GM19328 (cell line): ENCODE measurements around the gene STXBP3.

Experiments
- ATAC-seq: cut with Tn5 transposase; IDR thresholded peaks from one replicate; pipeline ENCODE4 v1.9.1; 2021; ENCODE audit warnings: mild to moderate bottlenecking, moderate library complexity; ENCODE audit not compliant: unreplicated experiment

The STXBP3 gene

DNA sequence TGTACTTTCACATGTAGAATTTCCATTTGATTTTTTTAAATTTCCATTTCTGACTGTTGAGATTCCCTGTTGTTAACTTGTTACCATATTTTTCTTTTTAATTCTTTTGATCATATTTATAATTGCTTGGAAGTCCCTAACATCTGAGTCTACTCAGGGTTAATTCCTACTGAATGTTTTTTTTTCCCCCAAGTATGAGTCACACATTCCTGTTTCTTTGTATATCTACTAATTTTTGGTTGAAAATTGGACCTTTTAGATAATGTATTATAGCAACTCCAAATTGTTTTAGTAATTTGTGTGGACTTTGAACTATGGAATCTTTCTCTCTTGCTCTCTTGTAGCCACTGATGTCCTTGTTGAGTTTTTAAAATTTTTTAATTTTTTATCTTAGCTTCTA, 54.6 kb downstream of the STXBP3 start:
- no peak for ATAC-seq

DNA sequence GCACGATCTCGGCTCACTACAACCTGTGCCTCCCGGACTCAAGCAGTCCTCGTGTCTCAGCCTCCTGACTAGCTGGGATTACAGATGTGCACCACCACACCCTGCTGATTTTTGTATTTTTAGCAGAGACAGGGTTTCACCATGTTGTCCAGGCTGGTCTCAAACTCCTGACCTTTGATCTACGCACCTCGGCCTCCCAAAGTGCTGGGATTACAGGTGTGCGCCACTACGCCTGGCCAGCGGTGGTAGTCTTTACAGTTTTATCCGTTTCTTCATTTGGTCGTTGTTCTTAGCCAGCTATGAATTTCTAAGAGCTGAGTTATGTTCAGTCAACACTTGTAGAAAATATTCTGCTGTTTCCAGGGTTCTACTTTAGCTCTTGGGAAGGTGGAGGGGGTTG, 57.1 kb downstream of the STXBP3 start:
- ATAC-seq, result no peak

DNA sequence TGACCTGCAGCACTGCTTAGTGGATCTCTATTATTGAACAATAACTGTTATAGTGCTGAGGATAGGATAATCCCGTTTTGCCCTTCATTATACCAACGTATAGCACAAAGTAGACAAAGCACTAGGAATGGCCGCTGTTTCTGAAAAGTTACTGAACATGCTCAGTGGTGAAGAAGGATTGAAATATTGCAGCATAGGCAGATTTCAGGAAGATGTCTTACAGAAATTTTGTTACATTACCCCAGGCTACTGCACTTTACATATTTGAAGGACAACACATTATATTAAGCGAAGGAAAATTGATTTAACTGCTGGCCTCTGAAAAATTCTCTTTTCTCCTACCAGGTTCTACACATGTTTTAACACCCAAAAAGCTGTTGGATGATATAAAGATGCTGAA, 62.0 kb downstream of the STXBP3 start:
- no peak for ATAC-seq

DNA sequence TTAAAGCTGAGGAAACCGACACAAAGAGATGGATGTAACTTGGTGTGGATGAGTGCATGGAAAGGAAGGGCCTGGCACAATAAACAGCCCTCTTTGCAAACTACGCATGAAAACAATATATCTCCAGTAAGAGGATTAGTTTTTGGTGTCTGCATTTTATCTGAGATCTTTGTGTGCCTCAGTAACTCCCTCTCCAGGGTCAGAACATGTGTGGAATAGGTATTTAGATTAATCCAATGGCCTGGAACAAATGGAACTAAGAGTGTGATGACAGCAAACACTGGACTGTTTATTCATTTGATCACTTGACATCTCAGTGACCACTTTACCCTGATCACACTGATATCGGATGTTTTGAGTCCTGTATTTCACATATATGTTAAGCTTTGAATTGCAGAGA, 65.1 kb downstream of the STXBP3 start:
- no peak for ATAC-seq

DNA sequence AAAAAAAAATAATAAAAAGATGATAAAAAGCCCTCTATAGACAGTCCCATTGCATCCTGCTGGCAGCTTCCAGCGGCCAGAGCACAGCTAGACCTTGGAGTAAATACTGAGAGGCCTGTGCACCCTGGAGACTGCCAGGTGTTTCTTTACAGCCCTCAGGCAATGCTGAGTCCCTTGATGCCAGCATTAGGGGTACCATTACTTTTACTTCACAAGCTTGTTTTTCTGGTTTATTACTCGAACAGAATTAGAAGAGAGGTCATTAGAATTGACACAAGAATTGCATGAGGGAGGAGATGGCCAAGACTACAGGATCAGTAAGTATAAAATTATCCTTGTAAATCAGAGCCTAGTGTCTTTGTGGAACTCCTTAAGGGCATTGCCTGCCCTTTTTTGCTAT, 66.9 kb downstream of the STXBP3 start:
- ATAC-seq, result no peak

DNA sequence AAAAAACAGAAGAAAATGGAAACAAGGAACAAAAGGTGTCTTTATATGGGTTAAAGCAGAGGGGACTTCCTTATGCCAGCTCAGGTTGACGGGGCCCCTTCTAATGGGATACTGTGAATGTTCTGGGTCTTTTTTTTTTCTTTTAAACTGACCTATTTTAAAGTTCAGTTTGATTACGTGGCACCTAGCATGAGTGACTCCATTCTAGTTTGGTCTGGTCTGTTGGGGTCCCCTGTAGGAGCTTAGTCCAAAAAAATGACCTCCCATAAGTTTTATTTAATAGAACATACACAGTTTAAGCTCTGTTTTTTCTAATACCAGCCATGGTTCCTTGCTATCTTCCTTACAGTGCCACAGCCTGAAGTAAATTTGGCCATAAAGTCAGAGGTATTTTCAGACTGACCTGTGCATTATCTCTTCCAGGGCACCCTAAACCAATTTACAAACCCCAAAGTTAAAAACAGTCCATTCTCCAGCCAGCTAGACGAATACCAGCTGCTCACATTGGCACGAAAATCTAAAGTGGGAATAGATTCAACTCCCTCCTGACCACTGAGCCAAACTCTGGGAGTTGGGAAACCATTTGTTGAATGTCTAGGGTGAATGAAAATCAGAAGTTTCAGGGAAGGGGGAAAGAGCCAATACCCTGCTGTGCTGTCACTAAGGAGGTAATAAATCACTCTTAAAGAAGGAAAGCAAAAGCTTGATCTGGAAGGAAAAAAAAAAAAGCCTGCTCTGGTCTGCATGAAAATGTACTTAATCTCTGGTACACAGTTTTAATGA, 68.1 kb downstream of the STXBP3 start:
- ATAC-seq, result no peak

DNA sequence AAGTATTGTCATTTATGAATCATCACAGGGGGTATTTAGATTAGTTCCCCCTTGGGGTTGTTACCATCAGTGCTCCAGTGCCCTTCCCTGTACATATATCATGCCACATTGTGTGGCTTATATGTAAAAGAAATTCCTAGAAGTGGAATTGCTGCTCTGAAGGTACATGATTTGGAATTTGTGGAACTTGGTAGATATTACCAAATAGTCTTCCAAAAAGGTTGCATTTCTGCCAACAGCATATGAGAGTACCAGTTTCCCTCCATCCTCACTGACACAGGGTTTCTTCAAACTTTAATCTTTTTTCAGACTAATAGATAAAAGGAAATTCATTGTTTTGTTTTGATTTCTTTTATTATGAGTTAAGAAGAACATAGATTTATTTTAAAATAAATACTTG, 69.1 kb downstream of the STXBP3 start:
- no peak for ATAC-seq

DNA sequence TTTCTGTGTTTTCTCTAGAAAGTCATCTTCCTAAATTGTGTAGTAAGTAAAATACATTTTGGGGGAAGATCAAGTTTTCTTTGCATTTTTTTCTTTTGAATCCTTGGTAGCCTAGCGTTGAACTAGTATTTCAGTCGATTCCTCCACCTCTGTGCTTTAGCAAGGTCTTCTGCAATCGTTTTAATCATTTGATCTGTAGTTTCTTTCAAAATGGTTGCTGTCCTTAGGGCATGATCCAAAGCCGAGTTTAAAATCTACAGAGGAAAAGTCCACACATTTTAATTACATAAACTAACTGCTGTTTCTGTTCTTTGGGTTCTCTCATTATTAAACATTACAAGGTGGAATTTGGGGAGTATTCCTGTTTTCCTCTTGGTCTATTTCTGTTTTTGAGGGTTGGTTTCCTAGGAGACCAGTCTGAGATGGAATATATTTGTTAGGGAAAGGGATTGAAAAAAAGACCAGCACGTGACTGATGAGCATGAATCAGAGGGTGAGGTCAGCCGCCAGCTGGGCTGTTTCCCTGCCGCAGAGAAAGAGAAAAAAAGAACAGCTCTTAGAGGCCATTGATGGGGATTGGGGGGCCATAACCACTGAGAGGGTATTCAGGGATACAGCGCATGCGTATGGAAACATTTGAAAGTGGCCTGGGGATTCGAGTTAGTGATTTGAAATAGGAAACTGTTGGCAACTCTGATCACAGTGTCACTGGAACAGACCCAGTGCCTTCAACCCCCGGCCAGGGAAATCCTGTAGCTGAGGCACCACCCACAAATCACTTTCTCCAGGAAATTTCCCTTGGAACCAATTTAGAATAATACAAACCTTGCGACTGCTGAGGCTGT, 69.8 kb downstream of the STXBP3 start:
- no peak for ATAC-seq

DNA sequence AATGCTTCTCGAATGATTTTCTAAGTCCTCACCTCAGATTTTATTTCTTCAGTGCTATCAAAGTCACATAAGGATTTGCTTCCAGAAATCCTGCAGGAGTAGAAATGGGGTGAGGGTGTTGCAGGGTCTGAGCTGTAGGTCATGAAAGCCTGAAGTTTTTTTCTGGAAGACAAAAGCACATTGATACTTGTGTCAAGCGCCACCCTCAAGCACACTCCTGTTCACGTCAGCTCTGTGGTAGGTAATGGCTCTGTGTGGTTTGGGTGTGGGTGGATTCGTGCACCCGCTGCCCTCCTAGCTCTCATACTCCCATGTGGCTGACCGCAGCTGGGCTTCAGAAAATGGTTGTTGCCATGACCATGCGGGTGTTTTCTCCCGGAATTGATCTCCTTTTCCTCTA, 70.5 kb downstream of the STXBP3 start:
- ATAC-seq, result no peak

DNA sequence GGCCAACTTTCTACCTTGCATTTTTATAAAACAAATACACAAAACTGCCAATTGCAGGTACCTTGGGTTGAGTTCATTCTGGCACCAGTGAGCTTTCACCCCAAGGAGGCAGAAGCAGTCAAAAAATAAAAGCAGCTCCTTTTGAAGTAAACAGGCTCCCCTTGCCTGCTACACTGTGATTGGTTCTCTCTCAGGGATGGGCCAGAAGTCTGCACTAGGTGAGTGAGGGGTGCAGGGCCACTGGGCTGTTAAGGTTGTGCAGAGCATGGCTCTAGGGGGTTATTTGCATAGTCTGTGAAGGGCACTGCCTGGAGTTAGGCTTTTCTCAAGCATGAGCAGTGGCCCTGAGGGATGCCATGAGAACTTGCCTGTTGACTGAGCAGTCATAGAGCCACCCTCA, 71.3 kb downstream of the STXBP3 start:
- ATAC-seq, result no peak

DNA sequence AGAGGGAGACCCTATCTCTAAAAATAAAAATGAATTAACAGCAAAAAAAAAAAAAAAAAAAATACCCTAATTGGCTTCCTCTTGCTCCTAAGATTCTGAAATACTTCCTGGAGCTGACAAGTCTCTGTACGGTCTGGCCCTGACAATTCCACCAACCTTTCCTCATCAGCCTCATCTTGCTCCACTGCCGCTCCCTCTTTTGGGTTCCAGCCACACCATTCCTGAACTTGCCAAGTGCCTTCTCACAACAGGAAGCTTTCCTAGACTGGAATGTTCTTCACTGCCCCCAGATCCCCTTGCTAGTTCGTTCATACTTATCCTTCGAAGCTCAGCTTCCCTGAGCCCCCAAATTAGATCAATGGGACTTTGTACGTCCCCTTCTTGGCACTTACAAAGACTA, 73.4 kb downstream of the STXBP3 start:
- ATAC-seq, result no peak

DNA sequence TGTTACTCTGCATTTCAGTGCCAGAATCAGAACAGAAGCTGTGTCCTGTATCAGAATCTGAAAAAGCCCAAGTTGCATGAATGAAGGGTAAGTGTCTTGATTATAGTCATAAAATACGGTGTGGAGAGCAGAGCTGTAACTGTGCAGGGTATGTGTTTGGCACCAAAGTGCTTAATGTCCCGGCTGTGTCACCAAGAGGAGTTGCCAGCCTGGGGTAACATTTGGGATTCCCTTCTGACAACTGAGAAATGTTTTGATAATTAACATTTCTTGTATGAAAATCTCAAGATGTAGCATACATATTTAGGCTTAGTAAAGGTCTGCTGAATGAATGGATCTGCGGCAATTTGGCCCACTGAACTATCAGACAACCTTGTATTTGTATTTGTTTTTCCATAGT, 77.2 kb downstream of the STXBP3 start:
- ATAC-seq, result no peak

DNA sequence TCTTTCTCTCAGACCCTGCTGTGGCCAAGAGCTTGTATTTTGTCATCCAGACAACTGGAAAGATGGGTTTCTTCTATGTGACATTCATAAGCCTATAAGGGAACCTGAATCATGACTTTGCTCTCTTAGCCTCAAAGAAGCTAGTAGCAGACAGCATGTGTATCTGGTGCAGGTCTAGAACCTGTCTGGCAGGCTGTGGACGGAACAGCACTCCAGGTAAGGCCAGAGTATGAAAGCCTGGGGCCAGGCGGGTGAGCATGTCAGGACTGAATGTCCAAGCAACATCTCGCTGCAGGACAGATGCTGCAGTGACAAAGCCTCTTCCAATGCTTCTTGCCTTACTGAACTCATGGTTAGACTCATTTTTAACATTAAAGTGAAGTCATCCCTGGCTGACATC, 77.6 kb downstream of the STXBP3 start:
- ATAC-seq, result no peak

DNA sequence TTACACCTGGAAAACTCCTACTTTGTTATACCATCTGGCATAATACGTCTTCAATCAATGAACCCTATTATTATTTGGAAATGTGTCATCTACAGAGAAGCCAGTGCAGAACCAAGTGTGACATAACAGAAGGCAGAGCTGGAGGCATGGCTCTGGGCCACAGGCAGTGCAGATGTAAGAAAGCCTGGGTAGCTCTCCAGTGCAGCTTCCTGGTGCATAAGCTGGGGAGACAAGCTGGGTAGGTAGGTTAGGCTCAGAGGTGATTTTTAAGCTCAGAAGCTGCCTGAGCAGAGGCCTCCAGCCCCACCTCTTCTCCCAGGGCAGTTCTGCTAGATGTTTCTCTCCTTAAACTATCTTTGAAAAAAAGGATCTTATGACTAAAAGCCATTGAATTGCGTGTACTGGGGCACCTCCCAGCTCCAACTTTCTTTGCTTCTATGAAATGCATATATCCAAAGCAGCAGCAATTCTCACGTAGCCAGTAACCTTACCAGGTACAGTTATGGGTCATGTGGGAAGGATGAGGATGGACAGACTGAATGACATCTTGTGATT, 79.7 kb downstream of the STXBP3 start:
- no peak for ATAC-seq

DNA sequence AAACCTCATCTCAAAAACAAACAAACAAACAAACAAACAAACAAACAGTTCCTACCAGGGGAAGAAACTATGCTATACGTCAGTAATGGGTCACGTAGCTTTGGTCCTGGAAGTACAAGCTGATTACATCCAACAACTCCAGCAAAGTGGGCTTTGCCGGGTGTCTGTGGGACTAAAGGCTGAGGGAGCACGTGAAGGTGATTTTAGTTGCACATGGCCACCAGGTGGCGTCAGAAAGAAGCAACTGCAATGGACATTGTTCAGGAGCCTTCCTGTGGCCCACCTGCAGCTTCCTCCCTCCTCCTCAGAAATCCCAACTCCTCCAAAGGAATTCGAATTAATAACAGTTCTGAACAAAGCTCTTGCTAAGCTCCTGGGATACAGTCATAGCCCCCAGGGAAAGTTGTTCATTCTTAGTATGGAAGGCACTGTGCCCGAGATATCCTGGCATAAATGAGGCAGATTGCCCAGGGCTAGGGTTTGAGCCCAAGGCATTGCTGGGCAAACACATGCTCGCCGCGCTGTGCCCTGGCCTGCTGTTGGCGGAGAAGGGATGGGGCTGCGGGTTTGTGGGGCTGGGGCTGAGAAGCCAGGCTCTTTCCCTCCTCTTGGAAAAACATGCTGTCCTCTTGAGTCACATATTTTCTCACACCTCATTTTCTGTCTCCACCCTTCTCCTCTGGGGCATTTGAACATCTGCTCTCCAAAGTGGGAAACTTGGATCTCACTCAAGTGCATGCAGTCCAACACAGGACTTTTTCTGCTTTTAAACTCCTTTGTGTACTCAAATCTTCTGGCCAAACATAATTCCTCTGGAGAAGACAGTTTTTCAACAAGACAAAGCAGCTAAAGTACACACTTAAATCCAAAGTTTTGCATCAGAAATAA, 81.8 kb downstream of the STXBP3 start:
- no peak for ATAC-seq

DNA sequence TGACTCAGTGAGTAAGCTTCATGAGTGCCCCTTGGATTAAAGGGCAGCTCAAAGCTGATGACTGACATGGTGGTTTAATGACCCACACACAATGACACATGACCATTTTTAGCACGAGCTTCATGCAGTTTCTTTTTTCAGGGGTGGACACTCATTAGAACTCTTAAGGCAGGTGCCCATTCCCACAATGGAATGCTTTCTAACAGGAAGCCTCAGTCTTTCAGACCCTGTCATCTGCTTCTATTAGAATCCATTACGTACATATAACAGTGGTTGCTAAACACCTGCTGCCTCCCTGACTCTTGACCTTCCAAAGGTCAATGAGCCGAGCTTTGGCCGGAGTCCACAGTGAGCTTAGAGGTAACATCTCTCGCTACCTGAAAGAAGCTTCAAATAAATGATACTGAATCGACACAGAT, 83.0 kb downstream of the STXBP3 start:
- ATAC-seq, result no peak

DNA sequence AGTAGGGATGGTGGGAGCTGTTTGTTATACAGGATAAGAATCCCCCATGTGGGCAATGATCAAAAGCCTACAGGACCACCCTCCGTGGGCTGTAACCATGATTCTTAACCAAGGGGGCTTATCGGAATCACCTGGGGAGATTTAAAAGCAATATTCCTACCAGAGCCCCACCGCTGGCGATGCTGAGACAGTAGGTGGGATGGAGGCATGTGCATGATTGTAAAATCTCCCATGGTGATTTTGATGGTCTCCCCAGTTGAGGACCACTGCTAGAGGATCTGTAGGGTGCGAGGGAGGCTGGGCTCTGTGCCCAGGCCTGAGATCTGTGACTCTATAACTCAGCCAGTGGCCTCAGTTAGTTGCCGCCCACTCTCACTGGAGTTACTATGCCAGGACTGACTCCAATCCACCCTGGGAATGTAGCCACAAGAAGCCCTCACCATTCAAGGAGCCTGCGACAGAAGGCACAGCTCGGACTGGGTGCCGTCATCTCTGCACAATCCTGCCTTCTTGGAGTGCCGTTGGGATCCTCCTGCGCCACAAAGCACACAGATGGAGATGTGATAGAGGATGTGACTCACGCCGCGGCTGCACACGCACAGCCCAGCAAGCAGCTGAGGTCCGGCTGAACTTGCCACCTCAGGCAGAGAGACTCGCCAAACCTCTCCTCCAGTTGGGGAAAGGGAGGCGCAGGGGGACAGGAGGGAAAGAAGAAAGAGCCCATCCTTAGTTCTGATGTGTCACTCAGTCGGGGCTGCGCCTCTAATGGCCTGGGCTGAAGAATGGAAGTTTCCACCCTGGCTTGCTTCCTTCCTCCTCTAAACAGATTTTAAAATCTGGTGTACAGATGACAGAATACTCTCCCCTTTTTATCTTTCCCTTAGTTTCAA, 83.9 kb downstream of the STXBP3 start:
- no peak for ATAC-seq

DNA sequence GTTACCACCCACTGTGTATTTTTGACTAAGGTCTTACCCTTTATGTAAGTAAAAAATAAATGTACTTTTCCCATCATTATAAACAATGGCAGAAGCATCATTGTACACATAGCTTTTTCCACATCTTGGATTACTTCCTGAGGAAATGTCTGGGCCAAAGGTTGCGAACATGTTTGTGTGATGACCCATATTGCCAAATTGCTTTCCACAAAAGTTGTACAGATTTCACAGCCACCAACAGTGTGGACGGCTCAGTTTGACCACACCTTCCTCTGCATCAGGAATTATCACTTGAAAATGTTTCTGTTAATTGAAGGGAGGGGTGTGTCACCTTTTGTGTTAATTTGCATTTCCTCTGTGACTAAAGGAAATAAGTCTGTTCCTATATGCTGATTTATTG, 84.8 kb downstream of the STXBP3 start:
- ATAC-seq, result no peak

DNA sequence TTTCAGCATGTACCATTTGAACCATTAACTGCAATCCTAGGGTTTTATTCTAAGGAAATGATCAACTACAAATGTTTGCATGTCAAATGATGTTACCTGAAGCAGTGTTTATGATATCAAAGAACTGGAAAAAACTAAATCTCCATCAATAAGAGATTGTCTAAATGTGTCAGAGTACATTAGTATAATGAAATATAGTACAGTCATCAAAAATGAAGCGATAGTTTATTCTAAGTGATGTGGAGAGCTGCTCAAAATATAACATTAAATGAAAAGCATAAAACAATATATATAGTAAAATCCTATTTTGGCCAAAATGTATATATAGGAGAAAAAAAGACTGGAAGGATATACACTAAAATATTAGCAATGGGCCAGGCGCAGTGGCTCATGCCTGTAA, 86.5 kb downstream of the STXBP3 start:
- ATAC-seq, result no peak

DNA sequence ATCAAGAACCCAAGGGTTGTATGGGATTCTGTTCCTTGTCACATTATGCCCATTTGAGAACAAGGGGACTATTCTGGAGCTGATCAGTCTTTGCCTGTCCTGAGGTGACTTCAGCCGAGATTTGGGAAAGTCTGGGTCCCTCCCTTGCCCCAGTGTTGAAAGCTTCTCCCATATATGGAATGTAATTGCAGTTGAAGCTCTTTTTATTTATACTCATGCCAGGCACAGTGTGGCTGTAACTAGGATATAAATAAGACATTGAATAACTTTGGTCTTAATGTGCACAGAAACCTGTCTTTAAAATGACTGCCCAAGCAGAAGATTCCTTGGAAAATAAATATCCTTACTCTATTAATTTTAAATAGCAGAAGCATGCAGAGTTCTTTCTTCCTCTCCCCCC, 95.2 kb downstream of the STXBP3 start:
- no peak for ATAC-seq
